Measurements from ENCODE around the gene TPM2. TPM values are rescaled to one million over a fixed set of nuclear protein-coding genes. Genes with fewer than 3 reads are reported as not detected.

TPM2 gene
- total RNA-seq, 1 donor from 2014 or later = 174 TPM

- peaks cover 19% of the 10 kb centered on the region for H3K79me2 ChIP-seq (ENCODE audit: low read depth)
- H3K9me3 ChIP-seq (ENCODE audit: low read depth) = no peaks in the 10 kb centered on the region
- Mint-ChIP-seq H3K4me1 (peaks cover 34% of the 10 kb centered on the region), H3K27me3 (ENCODE audit: insufficient read depth, low read depth) (peaks cover 8% of the 10 kb centered on the region), H3K27ac (peak overlapping the region; percentile 91), H3K4me3 (no peak overlapping the region), H3K9me3 (peaks cover 2% of the 10 kb centered on the region), H3K36me3 (peaks cover 24% of the 10 kb centered on the region)
- H3K36me3 ChIP-seq = no peaks in the 10 kb centered on the region
- H3K27ac ChIP-seq = no peak overlapping the region
- no peak overlapping the region for H3K4me3 ChIP-seq
- TF ChIP-seq EZH2 (IDR thresholded peaks at IDR 0.05) = no peak
- no peak for TF ChIP-seq EZH2phosphoT487 (IDR thresholded peaks at IDR 0.05)
- TF ChIP-seq, protein P1, sequence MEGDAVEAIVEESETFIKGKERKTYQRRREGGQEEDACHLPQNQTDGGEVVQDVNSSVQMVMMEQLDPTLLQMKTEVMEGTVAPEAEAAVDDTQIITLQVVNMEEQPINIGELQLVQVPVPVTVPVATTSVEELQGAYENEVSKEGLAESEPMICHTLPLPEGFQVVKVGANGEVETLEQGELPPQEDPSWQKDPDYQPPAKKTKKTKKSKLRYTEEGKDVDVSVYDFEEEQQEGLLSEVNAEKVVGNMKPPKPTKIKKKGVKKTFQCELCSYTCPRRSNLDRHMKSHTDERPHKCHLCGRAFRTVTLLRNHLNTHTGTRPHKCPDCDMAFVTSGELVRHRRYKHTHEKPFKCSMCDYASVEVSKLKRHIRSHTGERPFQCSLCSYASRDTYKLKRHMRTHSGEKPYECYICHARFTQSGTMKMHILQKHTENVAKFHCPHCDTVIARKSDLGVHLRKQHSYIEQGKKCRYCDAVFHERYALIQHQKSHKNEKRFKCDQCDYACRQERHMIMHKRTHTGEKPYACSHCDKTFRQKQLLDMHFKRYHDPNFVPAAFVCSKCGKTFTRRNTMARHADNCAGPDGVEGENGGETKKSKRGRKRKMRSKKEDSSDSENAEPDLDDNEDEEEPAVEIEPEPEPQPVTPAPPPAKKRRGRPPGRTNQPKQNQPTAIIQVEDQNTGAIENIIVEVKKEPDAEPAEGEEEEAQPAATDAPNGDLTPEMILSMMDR (IDR thresholded peaks at IDR 0.05) = no peak
- H4K20me1 ChIP-seq (ENCODE audit: low read depth) = no peaks in the 10 kb centered on the region
- no peak overlapping the region for H3K9ac ChIP-seq
- DNase-seq (ENCODE audit: low spot score) = no peak
- H3K27me3 ChIP-seq = no peaks in the 10 kb centered on the region
- H3F3A ChIP-seq (ENCODE audit: low read depth) = peaks cover 4% of the 10 kb centered on the region
- peaks cover 10% of the 10 kb centered on the region for H3K4me1 ChIP-seq
- no peak overlapping the region for H2AFZ ChIP-seq (replicated peaks)
- no peak overlapping the region for H3K4me2 ChIP-seq
Measured at GRCh38 chr9:35686222-35687203, 3.2 kb downstream of the TPM2 start.

- peaks cover 24% of the 10 kb centered on the region for H3K36me3 Mint-ChIP-seq
Measured at GRCh38 chr9:35685506-35685905, 4.2 kb downstream of the TPM2 start.

GRCh38 chr9:35684921-35685320 lies 4.8 kb downstream of the TPM2 start:
- peaks cover 15% of the 10 kb centered on the region for H3F3A ChIP-seq (ENCODE audit: low read depth)
- H3K79me2 ChIP-seq (ENCODE audit: low read depth) = peaks cover 19% of the 10 kb centered on the region
- TF ChIP-seq, protein P1 (IDR thresholded peaks at IDR 0.05) = no peak
- TF ChIP-seq EZH2 (IDR thresholded peaks at IDR 0.05) (no peak), EZH2phosphoT487 (IDR thresholded peaks at IDR 0.05) (no peak)
- no peaks in the 10 kb centered on the region for H3K27me3 ChIP-seq
- peaks cover 2% of the 10 kb centered on the region for H3K9me3 Mint-ChIP-seq
- H2AFZ ChIP-seq (replicated peaks) = no peak overlapping the region
- no peak overlapping the region for H3K4me2 ChIP-seq
- H3K27ac ChIP-seq = no peak overlapping the region
- no peak overlapping the region for H3K9ac ChIP-seq
- no peaks in the 10 kb centered on the region for H3K36me3 ChIP-seq
- no peaks in the 10 kb centered on the region for H3K9me3 ChIP-seq (ENCODE audit: low read depth)
- H3K4me3 ChIP-seq = no peak overlapping the region
- H3K36me3 Mint-ChIP-seq = peaks cover 24% of the 10 kb centered on the region
- H3K4me1 Mint-ChIP-seq = peaks cover 33% of the 10 kb centered on the region
- no peaks in the 10 kb centered on the region for H4K20me1 ChIP-seq (ENCODE audit: low read depth)
- no peak overlapping the region for H3K27ac Mint-ChIP-seq
- peaks cover 9% of the 10 kb centered on the region for H3K4me1 ChIP-seq
- H3K27me3 Mint-ChIP-seq (ENCODE audit: insufficient read depth, low read depth) = peaks cover 9% of the 10 kb centered on the region
- H3K4me3 Mint-ChIP-seq = no peak overlapping the region
- no peak for DNase-seq (ENCODE audit: low spot score)

More at GRCh38 chr9:35685506-35685905, 4.2 kb downstream of the TPM2 start:
- Histone ChIP-seq H3K4me2 (no peak overlapping the region), H3K9me3 (ENCODE audit: low read depth) (no peaks in the 10 kb centered on the region), H3K27me3 (no peaks in the 10 kb centered on the region), H3K27ac (no peak overlapping the region), H3K9ac (no peak overlapping the region), H2AFZ (replicated peaks) (no peak overlapping the region), H4K20me1 (ENCODE audit: low read depth) (no peaks in the 10 kb centered on the region), H3K4me1 (peaks cover 7% of the 10 kb centered on the region), H3K36me3 (no peaks in the 10 kb centered on the region), H3K79me2 (ENCODE audit: low read depth) (peaks cover 19% of the 10 kb centered on the region), H3F3A (ENCODE audit: low read depth) (peaks cover 9% of the 10 kb centered on the region), H3K4me3 (no peak overlapping the region)
- no peak for DNase-seq (ENCODE audit: low spot score)
- Mint-ChIP-seq H3K9me3 (peaks cover 2% of the 10 kb centered on the region), H3K4me1 (peaks cover 33% of the 10 kb centered on the region), H3K27me3 (ENCODE audit: insufficient read depth, low read depth) (peaks cover 9% of the 10 kb centered on the region), H3K4me3 (no peak overlapping the region), H3K27ac (no peak overlapping the region)
- TF ChIP-seq, protein P1 (IDR thresholded peaks at IDR 0.05) = no peak
- TF ChIP-seq EZH2 (IDR thresholded peaks at IDR 0.05) (no peak), EZH2phosphoT487 (IDR thresholded peaks at IDR 0.05) (no peak)

Data from neural progenitor cell (in vitro differentiated cells).